T47D (cell line): ENCODE data around the gene IP6K3.

ENCODE experiments used
- DNase-seq, 2 experiments: peaks; one replicate each; pipeline versions ENCODE4 v3.0.0 to v3.0.0-alpha.2; 2011 to 2012; ENCODE audit warnings: low read depth in 1 of 2, low spot score in 1 of 2
- JUND ChIP-seq: IDR thresholded peaks from 2 replicates; pipeline ENCODE4 v1.6.1; 2012; ENCODE audit warnings: low read depth
- in situ Hi-C: cut with HindIII; loops from 2 replicates; pipeline ENCODE4 v1.10.0; 2016; ENCODE audit warnings: low sequenced_read_pairs, low pct_unique_long_range_greater_than_20kb

IP6K3 gene

DNA sequence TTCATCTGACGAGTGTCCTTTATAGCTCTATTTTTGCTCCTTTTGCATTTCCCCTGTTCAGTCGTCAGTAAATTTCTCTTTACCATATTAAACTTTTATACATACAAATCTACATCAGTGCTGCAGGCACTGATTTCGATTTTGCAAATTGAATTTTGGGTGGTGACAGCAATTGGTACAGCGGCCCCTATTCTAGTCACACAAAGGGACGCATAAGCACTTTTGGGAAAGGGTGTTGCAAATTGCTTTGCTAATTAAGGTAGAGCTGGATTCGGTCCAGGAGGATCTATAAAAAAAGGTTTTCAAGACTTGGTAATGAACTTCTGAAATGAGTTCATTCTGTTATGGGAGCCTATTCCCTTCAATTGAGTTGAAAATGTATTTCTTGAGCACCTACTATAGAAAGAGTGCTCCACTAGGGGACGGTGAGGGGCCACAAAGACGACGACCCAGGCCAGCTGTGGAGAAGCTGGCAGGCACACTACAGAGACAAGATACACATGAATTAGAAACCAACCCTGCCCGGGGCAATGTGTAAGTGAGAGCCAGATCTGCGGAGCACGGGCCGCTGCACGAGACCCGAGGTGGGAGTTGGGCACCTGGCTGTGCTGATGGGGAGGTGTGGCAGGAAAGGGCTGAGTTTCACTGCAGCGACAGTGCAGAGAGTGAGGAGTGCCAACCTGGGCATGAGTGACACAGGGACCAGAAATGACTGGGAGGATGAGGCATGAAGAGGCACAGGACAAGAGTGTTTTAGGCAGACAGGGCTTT, 40.6 kb downstream of the IP6K3 start:
- in situ Hi-C loops = no loop called here
- DNase-seq = no peak
- TF ChIP-seq JUND = no peak

DNA sequence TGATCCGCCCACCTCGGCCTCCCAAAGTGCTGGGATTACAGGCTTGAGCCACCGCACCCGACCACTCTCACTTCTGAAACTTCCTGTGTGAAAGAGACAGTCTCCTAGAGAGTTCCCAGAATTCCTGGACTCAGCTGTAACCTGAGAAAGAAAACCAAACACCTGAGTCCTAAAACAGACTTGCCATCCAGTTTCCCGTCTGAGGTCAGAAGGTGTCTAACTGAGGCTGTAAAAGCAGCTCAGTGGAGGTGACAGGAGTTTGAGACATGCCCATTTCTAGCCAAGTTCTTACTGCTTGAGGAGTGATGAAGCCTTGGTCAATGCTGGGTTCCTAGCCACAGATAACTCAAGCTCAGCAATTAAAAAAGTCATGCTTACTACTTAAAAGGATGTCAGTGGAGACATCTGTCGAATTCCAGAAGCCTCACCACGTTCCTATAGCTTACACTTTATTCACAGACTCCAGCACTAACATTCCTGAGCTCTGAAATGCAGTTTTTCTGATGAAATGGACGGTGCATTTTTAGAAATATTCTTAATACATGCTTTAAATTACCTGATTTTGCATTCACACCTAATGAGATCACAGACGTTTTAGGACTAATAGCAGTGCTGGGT, 41.3 kb downstream of the IP6K3 start:
- in situ Hi-C loops = no loop called here
- TF ChIP-seq JUND = no peak
- peak in 1 of 2 experiments; percentile 46 for DNase-seq

DNA sequence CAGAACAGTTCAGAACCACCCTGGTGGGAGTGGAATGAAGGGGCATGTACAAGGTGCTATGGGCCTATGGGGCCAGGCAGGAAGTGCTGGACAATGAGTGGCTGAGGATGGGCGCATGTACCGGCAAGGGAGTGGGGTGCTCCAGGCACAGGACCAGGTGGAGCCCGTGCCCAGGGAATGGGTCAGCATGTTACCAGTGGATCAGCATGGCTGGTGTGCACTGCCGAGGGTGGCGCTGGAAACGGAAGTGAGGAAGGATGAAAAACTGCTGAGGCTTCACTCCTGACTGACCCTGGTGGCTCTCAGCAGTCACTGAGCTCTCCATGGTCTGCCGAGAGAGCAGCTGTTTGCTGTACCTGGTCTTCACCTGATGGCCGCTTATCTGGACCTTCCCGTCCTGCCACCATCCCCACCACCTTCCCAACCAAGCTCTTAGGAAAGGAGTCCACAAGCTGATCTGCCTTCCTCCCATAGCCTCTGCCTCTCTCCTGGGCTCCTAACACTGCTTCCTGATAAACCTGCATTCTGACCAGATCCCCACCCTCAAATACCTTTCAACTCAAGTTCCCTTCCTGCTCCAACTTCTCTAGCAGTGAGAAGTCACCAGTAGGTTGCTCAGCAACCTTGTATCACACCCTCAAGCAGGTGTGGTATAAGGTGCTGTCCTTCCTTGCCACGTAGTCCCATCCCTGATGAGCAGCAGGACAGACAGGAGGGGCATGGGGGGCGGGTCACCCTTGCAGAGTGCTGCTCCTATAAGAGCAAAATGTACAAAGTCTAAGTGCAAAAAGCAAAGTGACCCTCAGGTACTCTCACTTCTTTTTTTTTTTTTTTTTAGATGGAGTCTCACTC, 42.3 kb downstream of the IP6K3 start:
- in situ Hi-C loops = no loop called here
- DNase-seq = no peak
- no peak for TF ChIP-seq JUND

DNA sequence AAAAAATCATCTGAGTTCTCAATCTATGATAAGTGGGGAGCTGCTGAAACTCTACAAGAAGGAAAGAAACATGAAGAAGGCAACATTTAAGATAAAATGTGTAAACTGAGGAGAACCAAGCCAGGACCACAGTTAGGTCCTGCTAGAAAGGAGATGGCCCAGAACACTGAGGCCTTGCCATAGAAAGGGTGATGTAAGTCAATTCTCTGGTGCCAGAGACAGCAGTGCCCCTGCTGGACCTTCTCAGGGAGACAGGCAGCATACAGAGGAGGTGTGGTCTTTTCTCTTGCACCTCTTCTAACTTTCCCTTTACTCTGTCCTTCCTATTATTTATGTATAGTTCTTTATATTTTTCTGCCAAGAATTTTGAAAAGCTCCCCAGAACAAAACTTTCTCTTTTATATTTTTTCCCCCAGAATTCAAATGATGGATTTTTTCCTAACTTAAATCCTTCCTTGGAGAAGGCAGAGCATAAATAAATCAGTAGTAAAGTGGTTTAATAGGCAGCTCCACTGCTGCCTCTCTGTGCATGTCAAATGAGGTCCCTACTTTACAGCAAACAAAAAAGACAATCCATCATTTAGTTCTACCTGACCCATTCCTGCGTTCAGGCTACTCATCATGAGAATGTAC, 44.2 kb downstream of the IP6K3 start:
- in situ Hi-C loops = no loop called here
- no peak for TF ChIP-seq JUND
- DNase-seq = peak; percentile 53 to 77

DNA sequence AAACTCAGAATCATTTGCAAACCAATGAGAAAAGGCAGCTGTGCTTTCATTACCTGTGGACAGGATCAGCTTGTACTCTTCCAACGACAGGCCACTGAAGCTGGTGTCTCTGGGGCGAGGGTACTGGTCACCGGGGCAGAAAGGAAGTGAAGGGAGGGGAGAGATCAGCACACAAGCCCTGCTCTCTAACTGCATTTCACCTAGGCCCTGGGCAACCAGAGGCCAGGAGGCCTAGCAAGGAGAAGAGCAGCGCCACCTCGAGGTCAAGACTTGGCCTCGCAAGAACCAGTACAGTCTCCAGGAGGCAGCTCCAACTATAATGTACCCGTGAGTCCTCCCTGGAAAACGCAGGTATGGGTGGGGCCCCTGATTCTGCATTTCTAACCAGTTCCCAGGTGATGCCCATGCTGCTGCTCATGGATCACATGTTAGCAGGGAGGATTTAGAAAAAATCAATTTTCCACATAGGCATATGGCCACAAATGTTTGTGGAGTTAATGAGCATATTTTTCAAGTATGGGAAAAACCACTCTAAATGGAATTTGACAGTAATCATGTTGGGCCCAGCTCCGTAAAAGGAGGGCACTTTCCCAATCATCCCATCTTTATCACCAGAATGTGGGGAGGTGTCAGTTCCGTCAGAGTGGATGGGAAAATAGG, 46.2 kb downstream of the IP6K3 start:
- in situ Hi-C loops = no loop called here
- DNase-seq = peak; percentile 45 to 83
- TF ChIP-seq JUND = no peak

DNA sequence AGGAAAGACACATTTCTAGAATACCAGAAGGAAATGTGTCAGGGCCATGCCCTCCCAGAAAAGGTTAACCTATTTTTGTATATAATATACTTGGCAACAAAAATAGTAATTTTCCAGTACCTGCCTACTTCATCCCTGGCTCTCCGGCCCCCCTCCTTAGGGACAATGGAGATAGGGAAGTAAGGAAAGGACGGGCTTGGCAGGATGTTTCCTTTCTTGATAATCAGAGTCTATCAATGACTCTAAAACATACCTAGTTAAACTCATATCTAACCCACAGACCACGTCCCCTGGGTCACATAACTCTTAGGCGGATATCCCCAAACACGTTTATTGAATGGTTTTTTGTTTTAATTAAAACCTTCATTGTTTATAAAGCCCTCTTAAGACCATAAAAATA, 47.0 kb downstream of the IP6K3 start:
- no peak for DNase-seq
- in situ Hi-C loops = no loop called here
- TF ChIP-seq JUND = no peak

DNA sequence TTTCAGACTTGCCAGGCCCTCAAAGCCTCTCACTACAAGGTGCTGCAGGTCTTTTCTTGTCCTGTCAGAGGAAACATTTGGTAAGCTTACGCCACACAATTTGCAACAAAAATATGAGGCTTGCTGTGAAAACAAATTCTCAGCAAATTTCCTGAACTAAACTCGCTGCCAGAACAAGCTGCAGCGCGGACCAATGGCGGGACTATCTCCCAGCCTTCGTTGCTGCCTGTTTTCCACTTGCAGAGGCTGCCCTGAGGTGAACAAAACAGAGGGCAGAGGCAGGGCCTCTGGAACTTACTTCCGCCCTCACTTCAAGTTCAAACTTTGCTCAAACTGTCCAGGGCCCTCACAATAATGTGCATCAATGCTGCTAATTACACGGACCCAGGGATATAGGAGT, 47.6 kb downstream of the IP6K3 start:
- no peak for DNase-seq
- in situ Hi-C loops = no loop called here
- TF ChIP-seq JUND = no peak

DNA sequence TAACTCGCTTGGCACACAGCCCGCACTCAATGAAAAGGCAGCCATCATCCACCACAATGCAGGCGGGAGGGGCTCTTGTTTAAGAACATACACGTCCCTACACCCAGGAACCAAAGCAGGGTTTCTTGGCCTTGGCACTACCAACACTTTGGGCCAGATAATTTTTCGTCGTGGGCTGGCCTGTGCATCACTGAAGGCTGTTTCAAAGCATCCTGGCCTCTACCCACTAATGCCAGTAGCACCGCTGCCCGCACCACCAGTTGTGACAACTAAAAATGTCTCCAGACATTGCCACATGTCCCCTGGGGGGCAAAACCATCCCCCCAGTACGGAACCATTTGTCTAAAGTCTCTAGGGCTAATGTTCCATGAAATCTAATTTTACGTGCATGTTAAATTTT, 48.2 kb downstream of the IP6K3 start:
- TF ChIP-seq JUND = no peak
- in situ Hi-C loops = no loop called here

DNA sequence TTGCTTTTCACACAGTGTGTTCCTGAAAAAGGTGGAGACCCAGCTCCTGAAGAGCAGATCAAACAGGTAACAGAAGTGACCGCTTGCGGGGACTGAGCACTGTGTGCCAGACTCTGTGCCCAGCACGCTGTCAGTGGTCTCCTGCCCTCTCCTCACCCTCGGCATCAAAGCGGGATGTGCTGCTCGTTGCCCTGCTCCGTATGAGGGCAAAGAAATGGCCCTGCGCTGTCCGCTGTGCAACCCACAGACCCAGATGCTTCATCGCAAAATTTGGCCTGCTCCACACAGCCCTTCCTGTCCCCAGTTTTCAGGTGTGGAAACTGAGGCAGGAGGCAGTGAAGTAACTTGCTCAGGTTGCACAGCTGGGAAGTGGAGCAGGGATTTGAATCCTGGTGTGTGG, 48.9 kb downstream of the IP6K3 start:
- in situ Hi-C loops = no loop called here
- no peak for TF ChIP-seq JUND

More for the DNA sequence above, 48.2 kb downstream of the IP6K3 start:
- no peak for DNase-seq

DNA sequence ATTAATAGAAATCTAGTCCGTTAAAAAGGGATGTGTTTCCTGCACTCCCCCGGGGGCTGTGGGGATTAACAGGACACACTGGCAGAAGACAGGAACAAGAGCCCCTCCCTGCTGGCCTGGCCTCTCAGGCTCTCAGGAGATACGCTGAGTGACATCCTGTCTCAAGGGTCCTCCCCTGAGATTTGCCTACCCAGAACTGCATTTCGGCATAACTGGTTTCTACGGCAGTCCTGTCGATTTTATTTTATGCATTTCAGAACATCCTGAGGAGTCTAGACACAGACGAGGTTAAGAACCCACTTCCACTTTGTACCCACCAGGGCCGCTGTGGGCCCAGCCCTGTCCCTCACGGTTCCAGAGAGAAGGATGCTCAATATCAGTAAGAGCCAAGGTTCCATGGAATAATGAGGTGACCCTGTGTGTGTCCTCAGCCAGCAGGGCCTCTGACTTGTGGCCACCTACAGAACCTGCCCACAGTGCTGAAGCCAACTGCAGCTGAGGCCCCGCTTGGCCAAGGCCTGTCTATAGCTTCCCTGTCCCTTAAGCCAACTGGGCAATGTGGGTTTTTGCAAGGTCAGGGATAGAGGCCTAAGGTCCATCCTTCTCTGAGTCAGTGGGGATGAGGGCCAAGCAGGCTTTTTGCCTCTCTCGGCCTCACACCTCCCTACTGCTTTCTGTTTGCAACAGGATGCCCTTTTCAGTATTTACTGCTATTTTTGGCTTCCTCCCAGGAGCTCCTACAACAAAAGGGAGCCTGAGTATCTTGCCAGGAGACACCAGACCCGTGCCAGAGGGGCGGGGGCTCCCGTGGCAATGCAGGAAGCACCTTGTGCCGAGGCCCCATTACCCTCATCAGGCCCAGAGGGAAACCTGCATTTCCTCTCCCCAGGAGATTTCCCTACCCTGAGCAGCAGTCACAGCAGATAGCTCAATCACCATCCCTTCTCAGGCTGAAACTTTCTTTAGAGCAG, 49.9 kb downstream of the IP6K3 start:
- DNase-seq = no peak
- in situ Hi-C loops = no loop called here
- no peak for TF ChIP-seq JUND

More for the DNA sequence above, 48.9 kb downstream of the IP6K3 start:
- DNase-seq = no peak

DNA sequence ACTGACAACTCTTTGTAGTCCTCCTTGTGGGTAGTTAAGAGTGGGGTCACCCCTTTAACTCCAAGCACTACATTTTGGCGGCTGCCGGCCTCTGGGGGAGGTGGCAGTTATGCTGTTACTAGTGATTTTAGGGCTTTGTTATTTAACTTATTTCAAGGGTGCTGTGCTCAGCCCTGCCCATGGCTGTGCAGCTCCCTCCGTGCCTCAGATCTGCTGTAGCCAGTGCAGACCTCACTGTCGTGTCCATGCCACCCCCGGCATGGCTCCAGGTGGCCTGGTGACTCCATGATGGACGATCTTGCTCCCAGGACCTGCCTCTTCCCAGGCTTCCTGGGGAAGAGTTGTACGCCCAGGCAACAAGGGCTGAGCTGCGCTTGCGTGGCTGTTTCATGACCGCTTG, 50.6 kb downstream of the IP6K3 start:
- in situ Hi-C loops = no loop called here
- no peak for TF ChIP-seq JUND
- DNase-seq = no peak

DNA sequence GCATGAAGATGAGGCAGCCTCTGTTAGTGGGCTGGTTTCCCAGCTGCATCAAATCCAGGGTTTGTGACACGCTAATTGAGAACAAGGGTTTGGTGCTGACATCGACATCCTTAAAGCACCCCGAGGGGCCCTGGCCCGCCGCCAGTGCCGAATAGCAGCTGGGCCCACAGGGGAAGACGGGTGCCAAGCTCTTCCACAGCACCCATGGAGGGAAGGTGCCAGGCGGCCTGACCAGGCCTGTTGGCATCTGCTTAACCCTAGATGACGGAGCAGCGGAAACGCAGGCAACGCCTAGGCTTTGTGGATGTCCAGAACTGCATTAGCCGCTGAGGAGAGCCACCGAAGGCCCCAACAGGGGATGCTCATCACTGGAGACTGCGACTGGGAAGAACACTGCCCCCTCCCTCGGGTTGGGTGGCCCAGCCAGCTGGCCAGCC, 51.2 kb downstream of the IP6K3 start:
- DNase-seq = no peak
- TF ChIP-seq JUND = no peak
- in situ Hi-C loops = no loop called here
